GM18951 (cell line): ENCODE results near the gene MYORG.

Experiments
- POLR2A ChIP-seq: IDR thresholded peaks from 4 replicates; pipeline ENCODE4 v1.6.1; 2011; ENCODE audit warnings: mild to moderate bottlenecking; ENCODE audit not compliant: insufficient read length, insufficient read depth; ENCODE audit errors: extremely low read depth
- in situ Hi-C: fragments of 300-500 bp; cut with MboI; formaldehyde crosslinking; loops from one replicate; pipeline ENCODE4 v1.12.0; 2022; ENCODE audit warnings: low sequenced_read_pairs, mixed read lengths, inconsistent platforms; ENCODE audit not compliant: unreplicated experiment

MYORG gene

DNA sequence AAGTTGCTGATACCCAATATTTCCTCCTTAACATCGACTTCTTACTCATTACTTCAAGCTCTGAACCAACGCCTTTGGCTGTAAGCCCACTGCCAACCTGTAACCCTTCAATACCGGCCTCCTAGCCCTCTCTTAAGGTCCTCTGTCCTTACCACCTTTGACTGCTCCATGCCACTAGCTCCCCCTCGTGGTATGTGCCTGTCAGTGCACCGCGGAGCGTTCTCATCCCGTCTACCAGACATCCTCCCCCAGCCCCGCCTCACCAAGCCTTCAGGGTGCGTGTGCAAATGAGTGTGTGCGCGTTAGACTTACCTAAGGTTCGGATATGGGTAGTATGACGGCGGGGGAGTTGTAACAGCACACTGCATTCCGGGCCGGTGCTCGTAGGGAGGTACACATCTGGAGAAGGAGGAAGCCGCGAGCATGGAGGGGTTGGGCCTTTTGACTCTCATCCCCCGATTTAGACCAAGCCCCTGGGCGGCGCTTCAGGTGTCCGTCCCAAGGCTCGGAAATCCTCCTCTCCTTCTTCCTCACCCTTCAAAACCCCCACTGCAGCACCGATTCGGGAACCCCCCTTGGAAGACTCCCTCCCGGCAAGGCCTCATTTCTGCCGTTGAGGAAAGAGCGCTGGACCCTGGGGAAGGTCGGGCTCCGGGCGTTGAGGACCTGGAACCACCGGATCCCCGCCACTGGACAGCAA, 2.8 kb upstream of the MYORG start:
- no peak for TF ChIP-seq POLR2A
- in situ Hi-C loops = no loop called here

DNA sequence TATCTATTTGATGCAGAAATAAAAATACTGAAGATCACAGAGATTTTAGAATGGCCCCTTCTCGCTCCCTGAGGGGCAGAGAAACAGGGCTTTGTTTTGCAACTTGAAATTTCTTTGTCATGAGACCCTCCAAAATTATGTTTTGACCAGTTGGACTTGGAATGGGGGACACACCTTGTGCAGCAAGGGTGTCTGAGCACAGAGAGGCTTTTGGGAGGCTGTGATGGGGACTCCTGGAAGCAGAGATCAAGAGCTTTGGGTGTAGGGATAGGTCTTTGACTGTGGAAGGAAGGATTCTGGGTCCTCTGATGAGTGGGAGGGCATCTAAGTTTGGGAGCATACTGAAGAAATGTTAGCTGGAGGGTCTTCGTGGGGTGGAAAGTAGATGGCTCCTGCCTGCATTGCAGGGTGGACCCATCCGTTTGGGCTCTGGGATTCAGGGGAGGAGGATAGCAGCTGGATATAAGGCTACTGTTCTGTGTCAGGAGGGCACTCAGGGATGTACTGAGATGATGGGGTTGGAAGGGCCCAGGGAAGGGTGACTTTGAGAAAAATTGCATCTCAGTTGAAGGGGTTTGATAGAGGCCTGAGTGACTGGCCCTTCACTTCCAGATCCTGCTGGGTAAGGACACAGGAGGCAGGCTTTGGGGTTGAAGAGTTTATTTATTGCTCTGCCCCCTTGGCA, 1.8 kb upstream of the MYORG start:
- TF ChIP-seq POLR2A = no peak
- in situ Hi-C loops = no loop called here

DNA sequence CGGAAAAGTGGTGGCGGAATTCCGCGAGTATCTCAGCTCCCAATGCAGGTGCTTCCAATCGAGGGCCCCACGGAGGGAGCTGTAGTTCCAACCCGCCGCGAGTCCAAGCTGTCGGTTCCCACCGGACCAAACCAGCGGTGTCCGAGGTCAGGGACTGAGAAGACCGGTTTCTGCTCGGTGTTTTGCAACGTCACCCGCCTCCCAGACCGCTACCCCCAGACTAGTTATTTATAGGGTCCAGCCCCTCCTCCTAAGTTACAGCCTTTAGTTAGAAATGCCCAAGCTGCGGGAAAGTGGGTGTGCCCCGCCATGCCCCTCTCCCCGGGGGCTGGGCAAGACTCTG, 677 bp upstream of the MYORG start:
- in situ Hi-C loops = no loop called here
- TF ChIP-seq POLR2A = no peak

DNA sequence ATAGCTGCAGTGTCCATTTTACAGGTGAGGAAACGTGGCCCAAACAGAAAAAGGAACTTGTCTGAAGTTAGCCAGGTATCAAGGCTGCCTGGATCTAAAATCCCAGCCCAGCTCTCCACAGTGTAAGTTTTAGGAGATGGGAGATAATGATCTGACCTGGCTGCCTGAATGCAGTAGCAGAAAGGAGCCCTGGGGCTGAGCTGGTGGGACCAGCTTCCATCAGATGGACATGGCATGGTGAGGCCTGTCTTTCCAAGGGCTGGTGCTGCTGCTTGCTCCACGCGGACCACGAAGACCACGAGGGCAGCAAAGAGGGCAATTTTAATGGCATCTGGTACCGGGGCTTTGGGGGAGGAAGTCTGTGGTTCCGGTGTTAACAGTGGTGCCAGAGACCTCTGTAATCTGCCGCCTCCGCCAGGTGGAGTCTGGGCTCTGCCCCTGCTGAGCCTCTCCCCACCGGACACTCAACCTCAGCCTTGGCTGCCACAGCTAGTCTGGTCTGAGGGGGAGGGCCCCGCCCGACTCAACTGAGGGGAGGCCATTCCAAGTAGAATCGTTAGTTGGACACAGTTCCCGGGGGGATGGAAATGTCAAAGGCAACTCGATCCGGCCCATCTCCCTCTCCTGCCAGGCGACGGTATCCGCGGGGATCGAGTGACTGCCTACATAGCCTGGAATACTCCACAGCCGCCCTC, 650 bp downstream of the MYORG start:
- in situ Hi-C loops = no loop called here
- no peak for TF ChIP-seq POLR2A

DNA sequence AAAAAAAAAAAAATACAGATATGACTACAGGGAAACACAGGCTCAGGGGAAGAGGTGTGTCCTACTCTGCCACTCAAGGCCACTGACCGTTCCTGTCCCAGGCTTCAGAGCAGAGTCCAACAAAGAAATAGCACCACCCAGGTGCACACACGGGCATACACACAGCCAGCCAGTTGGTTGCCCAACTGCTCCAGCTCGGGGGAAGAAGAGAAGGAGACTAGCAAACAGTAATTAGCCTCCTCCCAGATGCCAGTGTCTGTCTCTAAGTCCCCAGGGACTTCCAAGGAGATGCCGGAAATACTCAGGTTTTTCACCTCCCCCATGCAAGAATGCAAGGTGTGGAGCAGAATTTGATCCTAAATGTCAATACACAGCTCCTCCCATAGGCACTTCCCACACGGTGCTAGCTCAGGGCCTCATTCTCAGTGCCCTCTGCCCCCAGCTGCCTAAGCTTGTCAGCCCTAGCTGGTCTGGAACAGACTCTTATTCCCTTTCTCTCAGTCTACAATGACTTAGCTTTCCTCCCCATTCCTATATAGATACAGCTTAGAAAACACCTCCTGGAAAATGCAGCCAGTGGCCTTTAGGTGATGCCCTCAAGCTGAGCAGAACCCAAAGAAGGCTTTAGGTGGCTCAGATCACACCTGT, 1.7 kb downstream of the MYORG start:
- no peak for TF ChIP-seq POLR2A
- in situ Hi-C loops = no loop called here

DNA sequence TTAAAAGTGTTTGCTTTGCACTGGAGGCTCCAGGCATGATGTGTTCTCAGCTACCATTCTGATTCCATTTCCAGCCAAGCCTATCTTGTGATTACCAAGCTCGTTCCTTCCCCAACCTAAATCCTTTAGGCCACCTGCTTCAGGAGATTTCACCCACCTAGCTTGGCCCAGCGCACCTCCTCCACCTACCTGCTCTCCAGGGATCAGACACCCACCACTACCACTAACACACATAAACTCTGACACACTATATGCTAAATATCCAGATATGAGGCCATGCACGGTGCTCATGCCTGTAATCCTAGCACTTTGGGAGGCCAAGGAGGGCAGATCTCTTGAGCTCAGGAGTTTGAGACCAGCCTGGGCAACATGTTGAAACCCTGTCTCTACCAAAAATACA, 2.4 kb downstream of the MYORG start:
- in situ Hi-C loops = no loop called here

DNA sequence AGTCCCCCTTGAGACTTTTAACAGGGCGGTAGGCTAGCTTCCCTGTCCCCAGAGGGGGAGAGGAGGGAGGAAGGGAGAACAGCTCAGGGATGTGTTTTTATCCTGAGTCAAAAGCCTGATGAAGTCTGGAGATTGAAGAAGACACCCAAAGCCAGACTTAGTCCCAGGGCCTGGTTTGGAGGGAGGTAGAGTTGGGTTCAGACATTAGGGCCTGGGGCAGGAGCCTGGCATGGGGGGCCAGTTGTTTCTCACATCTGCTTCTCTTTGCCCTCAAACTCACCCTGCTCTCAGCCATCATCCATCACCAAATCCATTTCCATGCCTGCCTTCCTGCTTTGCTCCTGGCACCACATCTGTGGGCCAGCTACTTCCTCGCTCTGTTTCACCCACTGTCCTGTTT, 2.9 kb downstream of the MYORG start:
- in situ Hi-C loops = no loop called here
- TF ChIP-seq POLR2A = no peak

More for the DNA sequence above, 2.4 kb downstream of the MYORG start:
- no peak for TF ChIP-seq POLR2A

DNA sequence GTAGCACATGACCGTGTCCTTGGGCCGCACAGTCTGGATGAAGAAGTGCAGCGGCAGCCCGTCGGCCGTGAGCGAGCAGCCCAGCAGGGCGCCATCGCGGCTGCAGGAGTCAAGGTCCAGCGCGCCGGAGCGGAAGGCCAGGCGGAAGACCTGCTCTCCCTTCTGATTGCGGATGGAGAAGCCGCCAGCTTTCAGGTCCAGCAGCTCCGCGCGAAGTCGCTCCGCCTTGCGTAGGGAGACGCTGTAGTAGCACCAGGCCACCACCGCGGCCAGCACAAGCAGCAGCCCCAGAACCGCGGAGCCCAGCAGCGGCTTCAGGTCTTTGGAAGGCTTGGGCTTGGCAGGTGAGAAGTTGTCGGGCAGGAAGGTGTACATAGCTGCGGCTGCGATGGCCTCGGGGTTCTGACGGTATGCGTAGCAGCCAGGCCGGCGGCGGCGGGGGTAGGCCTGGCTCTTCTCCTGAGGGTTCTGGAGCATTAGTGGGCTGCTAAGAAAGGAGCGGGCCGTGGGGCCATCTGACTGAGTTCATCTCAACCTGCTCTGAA, 4.2 kb downstream of the MYORG start:
- TF ChIP-seq POLR2A = no peak
- in situ Hi-C loops = no loop called here

DNA sequence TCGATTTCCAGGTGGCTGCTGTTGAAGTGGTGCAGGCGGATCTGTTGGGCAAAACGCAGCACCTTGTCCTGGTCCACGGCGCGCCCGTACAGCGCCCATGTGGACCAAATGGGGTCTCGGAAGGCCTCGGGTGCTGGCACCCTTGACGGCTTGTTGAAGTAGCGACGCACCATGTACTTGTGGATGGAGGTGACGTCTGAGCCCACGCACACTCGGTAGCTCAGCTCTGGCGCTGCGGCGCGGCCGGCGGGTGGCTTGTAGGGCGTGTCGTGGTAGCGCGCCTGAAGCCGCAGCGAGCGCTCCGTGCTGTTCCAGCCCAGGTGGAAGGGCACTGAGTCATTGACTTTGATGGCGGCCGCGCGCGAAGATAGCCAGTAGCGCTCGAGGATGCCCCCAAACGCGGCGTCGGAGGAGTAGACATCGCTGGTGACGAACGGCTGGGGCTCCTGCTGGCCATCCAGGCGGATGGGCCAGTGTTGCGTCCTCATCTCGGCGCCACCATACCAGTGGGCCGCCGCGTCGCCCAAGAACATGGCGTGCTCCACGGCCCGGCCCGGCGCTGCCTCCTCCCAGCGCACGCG, 4.7 kb downstream of the MYORG start:
- in situ Hi-C loops = no loop called here

DNA sequence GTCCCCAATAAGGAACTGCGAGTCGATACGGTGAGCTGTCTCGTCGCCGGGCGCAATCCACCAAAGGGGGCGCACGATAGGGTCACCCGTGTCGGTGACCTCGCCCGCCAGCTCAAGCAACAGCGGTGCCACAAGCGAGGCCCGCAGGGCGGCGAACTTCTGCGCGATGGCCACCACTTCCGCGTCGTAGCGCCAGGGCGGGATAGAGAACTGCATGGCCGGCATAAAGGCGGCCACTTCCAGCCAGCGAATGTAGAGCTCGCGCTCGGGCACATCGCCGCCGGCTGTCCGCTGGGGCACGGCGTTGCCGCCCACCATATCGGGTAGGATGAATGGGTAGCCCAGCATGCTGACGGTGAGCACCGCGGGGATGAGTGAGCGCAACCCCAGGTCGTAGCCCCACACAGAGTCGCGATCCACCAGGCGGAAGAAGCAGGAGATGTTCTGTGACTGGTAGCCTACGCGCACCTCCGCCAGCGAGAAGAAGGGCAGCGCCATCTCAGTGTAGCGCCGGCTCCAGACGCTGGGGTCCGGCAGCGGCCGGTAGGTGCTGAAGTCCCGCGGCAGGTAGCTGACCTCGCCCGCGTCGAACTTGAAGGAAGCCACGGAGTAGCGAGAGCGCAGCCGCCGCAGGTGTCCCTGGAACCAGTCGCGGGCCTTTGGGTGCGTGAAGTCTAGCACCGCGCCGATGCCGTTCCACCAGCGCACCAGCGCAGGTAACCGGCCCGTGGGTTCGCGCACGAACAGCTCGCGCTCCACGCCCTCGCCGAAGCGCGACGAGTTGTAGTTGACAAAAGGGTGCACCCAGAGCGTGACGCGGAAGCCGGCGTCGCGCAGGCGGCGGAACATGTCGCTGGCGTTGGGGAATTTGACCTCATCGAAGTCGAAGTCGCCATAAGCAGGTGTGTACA, 5.5 kb downstream of the MYORG start:
- in situ Hi-C loops = no loop called here
- TF ChIP-seq POLR2A = no peak

More for the DNA sequence above, 4.7 kb downstream of the MYORG start:
- TF ChIP-seq POLR2A = no peak

DNA sequence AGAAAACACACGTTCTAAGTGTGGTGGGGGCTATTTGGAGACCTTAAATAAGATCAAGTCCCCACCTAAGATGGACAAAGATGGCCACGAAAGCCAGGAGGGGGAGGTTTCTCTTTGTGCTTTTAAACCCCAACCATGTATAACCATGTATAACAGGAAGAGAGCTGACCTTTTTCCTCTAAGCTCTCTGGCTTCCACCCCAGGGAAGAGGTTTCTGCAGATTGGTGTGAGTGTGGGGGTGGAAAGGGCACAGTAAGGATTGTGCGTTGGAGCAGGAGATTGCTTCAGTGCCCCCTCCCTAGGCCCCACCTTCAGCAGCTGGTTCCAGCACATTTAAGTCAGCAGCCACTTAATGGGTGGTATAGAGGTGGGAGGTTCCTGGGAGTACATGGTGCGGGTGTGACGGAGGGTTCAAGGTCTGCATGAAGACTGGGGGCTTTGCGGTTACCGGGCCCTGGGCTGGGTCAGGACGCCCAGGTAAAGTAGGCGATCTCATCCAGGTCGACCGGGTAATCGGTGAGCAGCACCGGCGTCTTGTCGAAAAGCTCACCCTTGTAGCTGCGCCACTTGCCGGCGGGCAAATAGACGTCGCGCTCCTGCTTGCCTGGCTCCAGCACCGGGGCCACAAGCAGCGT, 6.2 kb downstream of the MYORG start:
- TF ChIP-seq POLR2A = no peak
- in situ Hi-C loops = no loop called here
